ENCODE data around the gene TAX1BP3.

TAX1BP3 gene

GRCh38 chr17:3615160-3615870 is 53.1 kb downstream of the TAX1BP3 start:
- H3K36me3 ChIP-seq (ENCODE audit: control insufficient read depth, insufficient read depth, low read length): peaks cover 19% of the 10 kb centered on the region
- H3K27me3 ChIP-seq (replicated peaks; ENCODE audit: control insufficient read depth, insufficient read depth, low read length): no peaks in the 10 kb centered on the region
- no peak overlapping the region for H3K4me3 ChIP-seq (replicated peaks; ENCODE audit: low read depth, low read length)
- no peak for DNase-seq (ENCODE audit: extremely low read depth, insufficient read length)
- no peak for TF ChIP-seq CTCF (IDR thresholded peaks at IDR 0.05; ENCODE audit: insufficient read depth, low read length, poor library complexity, severe bottlenecking)

GRCh38 chr17:3613124-3613523 is 55.3 kb downstream of the TAX1BP3 start:
- no peak overlapping the region for H3K4me3 ChIP-seq (replicated peaks; ENCODE audit: low read depth, low read length)
- no peaks in the 10 kb centered on the region for H3K27me3 ChIP-seq (replicated peaks; ENCODE audit: control insufficient read depth, insufficient read depth, low read length)
- no peak for DNase-seq (ENCODE audit: extremely low read depth, insufficient read length)
- peaks cover 29% of the 10 kb centered on the region for H3K36me3 ChIP-seq (ENCODE audit: control insufficient read depth, insufficient read depth, low read length)
- no peak for TF ChIP-seq CTCF (IDR thresholded peaks at IDR 0.05; ENCODE audit: insufficient read depth, low read length, poor library complexity, severe bottlenecking)

Data from GM06990 (cell line).